GM18520 (cell line): Measurements from ENCODE around the gene SLC7A11.

Experiments
- ATAC-seq: cut with Tn5 transposase; IDR thresholded peaks from one replicate; pipeline ENCODE4 v1.9.1; 2021; ENCODE audit not compliant: unreplicated experiment

SLC7A11 gene

DNA sequence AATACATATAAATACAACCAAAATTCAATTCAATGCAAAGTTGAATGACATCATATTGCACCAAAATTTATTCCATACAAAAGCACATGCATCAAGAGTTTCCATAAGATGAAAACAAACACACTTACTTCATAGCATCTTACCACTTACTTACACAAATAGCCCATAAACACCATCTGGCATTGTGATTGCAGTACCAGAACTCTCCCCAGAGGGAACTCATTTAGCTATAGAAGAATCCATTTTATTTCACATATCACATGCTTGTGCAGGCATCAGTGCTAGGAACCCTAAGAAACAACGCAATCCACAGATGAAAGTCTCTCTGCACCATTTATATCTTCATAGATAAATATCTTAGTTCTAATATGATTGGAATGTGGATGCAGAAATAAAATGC lies 77.9 kb downstream of the SLC7A11 start:
- no peak for ATAC-seq

- ATAC-seq = no peak
Measured at GRCh38 chr4:138163171-138163570, 79.0 kb downstream of the SLC7A11 start.

- ATAC-seq = no peak
Measured at GRCh38 chr4:138162259-138162658, 79.9 kb downstream of the SLC7A11 start.

GRCh38 chr4:138161351-138161750 lies 80.8 kb downstream of the SLC7A11 start:
- ATAC-seq = no peak

- no peak for ATAC-seq
Measured at GRCh38 chr4:138158746-138159297, 83.3 kb downstream of the SLC7A11 start.

DNA sequence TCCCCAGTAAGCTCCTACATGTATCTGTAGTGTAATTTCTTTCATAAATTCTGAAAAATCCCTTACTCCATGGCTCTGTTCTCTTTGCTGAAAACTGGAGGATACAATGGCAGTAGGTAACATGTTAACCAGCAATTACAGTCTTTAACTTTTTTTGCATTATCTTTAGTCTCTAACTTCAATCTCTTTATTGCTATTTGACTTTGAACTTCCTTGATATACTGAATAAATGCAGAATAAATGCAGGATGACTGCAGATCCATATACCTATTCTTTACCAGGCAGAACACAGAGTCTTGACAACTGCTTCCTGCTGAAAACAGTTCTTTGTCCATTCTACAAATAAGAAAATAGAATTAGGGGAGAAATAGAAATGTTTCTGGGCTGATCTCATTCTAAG lies 101.3 kb downstream of the SLC7A11 start:
- ATAC-seq = no peak

GRCh38 chr4:138138774-138139173 lies 103.4 kb downstream of the SLC7A11 start:
- no peak for ATAC-seq

GRCh38 chr4:138135610-138136009 lies 106.5 kb downstream of the SLC7A11 start:
- ATAC-seq = no peak

- ATAC-seq = no peak
Measured at GRCh38 chr4:138118270-138118669, 123.9 kb downstream of the SLC7A11 start.

- no peak for ATAC-seq
Measured at GRCh38 chr4:138115053-138115452, 127.1 kb downstream of the SLC7A11 start.

- ATAC-seq = peak; percentile 93
Measured at GRCh38 chr4:138114434-138114833, 127.7 kb downstream of the SLC7A11 start.
